HG03097 (cell line): ENCODE results near the gene TAF9B.
"Not testable (repeated sequence)": the region's sequence is repeated elsewhere in the genome, so short reads cannot be mapped to it uniquely, and the experiment has no call there.

Experiments
- ATAC-seq: cut with Tn5 transposase; IDR thresholded peaks from one replicate; pipeline ENCODE4 v1.9.1; 2021; ENCODE audit not compliant: unreplicated experiment, low FRiP score

The TAF9B gene, protein sequence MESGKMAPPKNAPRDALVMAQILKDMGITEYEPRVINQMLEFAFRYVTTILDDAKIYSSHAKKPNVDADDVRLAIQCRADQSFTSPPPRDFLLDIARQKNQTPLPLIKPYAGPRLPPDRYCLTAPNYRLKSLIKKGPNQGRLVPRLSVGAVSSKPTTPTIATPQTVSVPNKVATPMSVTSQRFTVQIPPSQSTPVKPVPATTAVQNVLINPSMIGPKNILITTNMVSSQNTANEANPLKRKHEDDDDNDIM

DNA sequence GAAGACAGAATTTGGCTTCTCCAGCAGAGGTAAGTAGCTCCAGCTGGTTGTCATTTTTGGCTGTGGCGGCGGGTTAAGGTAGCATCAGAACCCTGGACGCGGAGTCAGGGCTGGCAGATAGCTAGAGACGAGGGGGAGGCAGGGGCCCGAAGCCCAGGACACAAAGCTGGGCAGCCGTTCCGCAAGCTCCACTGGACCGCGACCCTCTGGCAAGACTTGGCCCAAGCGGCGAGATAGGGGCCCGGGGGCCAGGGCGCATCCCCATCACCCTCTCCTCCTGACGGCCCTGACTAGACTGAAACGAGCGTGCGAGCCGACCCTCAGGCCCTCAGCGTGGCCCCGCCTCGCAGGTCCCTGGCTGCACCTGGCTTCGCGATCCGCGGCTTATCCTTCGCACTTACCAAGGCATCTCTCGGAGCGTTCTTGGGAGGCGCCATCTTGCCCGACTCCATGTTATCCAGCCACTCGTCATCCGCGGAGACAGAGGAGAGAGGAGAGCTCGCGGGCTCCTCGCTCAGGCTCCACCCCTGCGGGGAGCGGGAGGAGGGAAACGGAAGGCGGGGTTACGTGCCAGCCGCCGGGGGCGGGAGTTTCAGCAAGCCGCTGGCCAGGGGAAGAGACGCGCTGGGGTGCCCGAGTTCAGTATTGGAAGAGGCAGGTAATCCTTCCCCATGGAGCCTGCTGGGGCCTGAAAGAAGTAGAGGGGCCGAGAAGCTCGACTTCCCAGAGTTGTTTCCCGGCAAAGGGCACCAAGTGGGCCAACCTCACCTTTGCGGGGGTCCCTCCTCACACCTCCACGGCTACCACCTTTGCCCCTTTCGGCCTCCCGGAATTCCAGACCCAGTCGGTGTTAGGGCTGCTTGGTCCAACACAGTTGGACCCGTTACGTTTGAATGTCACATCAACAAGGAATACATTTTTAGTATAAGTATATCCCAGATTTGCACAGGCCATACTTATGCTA is at the start of gene TAF9B:
Gene TAF9B, minus strand, starts transcription at position 491 of the 964 bp plus-strand sequence. Its CDS starts 39 bp downstream, at position 452.
- ATAC-seq: peak; percentile 94

DNA sequence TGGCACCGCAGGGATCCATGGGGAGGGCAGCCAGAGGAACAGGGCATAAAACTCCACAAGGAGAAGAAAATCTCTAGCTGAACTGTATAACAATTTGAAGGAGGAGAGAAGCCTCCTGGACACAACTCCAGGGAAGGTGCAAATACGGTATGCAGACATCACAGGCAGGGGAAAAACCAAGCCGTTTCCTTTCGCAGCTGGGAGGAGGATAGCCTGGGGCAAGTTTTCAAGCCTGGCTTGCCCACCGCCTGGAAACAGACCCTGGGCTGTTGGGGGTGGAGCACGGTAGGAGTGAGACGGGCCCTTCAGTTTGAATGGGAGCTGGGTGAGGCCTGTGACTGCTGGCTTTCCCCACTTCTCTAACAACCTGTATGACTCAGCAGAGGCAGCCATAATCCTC is 43.4 kb upstream of the TAF9B start:
- no peak for ATAC-seq

GRCh38 chrX:78181307-78181706 is 41.9 kb upstream of the TAF9B start:
- no peak for ATAC-seq

DNA sequence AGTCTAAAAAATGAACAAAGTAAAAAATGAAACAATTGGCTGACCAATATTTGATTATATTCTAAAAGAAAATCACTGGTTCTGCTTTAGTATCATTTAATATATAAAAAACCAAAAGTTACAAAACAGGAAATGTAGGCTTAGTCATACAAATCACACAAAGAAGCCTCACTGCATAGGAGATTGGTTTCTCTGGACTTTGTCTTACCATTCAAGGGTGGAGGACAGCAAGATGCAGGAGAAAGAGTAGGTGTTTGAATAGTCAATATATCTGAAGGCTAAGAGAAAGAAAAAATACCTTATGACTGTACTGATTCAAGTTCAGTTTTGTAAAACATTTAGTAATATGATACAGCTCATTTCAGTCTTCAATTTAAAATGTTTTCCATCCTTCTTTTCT is 28.6 kb upstream of the TAF9B start:
- no peak for ATAC-seq

DNA sequence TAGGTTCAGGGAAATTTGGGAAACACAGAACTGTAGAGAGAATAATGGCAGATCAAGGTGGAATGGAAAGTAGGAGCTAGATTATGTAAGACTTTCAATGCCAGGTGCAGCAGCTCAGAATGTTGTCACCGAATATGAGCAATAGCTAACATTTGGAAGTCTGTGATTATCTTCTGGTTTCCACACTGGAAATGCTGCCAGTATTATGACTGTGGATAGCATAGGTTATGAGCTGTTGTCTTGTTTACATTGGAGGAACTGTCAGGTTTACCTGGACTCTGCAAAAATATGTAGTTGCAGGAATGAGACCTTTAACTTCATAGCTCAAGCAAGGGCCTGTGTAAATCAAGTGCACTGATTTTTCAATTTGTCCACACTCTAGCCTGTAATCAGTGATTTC is 26.0 kb upstream of the TAF9B start:
- ATAC-seq: no peak

DNA sequence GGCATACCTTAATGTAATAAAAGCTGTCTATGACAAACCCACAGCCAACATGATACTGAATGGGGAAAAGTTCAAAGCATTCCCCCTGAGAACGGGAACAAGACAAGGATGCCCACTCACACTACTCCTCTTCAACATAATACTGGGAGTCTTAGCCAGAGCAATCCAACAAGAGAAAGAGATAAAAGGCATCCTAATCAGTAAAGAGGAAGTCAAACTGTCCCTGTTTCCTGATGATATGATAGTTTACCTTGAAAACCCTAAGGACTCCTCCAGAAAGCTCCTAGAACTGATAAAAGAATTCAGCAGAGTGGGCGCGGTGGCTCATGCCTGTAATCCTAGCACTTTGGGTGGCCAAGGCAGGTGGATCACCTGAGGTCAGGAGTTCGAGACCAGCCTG is 23.7 kb upstream of the TAF9B start:
- ATAC-seq: not testable (repeated sequence)

- ATAC-seq: not testable (repeated sequence)
Observed at GRCh38 chrX:78160711-78161110, 21.3 kb upstream of the TAF9B start.

DNA sequence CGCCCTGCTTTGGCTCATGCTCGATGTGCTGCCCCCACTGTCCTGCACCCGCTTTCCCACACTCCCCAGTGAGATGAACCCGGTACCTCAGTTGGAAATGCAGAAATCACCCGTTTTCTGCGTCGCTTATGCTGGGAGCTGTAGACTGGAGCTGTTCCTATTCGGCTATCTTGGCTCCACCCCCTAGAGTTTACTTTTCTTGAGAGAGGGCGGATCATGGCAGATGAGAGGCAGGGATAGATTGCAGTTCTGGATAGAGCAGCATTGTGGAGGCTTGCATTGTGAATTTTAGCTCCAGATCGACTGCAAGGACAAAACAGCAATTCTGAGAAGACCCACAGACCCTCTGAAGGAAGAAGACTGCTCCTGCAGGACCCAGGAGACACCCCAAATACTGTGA is 18.4 kb upstream of the TAF9B start:
- ATAC-seq: not testable (repeated sequence)

DNA sequence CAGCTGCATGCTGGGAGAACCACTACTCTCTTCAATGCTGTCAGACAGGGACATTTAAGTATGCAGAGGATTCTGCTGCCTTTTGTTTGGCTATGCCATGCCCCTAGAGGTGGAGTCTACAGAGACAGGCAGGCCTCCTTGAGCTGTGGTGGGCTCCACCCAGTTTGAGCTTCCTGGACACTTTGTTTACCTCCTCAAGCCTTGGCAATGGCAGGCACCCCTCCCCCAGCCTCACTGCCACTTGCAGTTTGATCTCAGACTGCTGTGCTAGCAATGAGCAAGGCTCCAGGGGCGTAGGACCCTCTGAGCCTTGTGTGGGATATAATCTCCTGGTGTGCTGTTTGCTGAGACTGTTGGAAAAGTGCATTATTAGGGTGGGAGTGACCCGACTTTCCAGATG is 17.9 kb upstream of the TAF9B start:
- ATAC-seq: not testable (repeated sequence)

- ATAC-seq: not testable (repeated sequence)
Observed at GRCh38 chrX:78147002-78147540, 7.6 kb upstream of the TAF9B start.

DNA sequence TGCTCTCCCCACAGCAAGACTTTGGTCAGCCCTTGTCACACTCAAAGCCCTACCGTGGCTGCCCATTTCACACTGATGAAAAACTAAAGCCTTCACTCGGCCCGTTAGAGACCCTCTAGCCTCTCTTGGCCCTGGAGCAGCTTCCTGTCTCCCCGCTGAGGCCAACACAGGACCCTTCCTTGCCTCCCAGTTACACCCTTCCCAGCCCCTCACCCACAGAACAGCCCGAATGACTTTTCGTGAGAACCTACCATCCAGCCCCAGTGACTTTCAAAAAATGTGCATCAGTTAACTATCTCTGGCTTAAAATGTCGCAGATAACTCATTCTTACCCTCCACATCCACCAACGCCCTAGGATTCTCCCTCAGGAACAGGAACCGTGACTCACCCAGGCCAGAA is 756 bp upstream of the TAF9B start:
- ATAC-seq: no peak

DNA sequence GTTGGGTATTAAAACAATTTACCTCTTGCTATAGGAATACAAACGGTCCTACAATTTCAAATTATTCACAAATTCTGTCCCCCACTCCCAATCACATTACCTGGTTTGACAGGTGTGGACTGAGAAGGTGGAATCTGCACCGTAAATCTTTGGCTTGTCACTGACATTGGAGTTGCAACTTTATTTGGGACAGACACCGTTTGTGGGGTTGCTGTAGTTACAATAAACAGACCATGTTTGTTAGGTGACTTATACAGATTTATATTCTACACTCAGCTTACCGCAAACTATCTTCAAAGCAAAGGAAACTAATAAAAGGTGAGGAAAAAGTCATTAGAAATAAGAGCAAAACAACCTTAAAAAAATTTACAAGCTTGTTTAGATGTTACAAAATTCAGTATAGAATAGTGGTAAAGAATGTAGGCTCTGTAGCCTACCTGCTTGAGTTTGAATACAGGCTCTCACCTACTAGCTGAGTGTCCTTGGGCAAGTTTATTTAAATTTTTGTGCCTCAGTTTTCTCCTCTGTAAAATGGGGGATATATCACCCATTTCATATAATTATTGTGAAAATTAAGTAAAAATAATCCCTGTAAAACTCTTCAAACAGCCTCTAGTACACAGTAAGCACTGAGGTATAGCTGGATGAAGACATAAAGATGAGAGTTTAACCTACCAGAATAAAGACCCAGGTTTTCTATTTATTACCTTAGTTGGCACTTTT is 6.1 kb downstream of the TAF9B start:
- ATAC-seq: no peak

DNA sequence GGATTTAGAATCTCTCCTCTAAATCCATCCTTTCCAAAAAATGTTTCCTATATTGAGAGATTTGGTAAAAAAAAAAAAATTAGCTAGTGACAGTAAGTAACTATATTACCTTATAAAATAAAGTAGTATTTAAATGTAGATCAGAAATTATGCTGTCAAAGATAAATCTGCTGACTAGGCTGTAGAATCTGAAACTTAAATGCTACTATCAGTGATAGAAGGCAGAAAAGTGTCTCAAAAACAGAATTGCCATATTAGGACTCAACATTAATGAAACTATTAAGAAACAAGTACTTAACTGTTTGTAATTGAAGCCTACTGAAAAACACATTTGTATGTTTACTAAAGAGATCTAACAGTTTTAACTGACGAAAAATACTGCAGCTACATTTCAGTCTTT is 8.3 kb downstream of the TAF9B start:
- ATAC-seq: no peak

- ATAC-seq: no peak
Observed at GRCh38 chrX:78130396-78130795, 9.1 kb downstream of the TAF9B start.

GRCh38 chrX:78129714-78130113 is 9.7 kb downstream of the TAF9B start:
- ATAC-seq: no peak

DNA sequence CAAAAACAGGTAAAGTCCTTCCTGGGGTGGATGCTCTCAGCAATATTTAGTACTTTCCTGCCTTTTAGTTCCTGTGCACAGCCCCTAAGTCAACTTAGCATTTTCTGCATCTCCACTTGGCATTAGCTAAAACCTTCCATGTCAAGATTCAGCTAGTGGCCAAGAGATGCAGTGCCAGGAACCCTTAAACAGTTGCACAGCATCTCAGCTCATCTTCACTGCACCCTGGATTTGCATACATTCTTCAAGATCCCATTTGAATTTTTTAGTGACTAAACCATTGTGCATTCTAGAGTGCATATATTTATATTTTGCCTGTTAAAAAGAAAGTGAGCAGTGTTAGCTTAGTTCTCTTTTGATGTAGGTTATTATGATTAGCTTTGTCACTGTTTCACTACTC is 13.7 kb downstream of the TAF9B start:
- not testable (repeated sequence) for ATAC-seq

DNA sequence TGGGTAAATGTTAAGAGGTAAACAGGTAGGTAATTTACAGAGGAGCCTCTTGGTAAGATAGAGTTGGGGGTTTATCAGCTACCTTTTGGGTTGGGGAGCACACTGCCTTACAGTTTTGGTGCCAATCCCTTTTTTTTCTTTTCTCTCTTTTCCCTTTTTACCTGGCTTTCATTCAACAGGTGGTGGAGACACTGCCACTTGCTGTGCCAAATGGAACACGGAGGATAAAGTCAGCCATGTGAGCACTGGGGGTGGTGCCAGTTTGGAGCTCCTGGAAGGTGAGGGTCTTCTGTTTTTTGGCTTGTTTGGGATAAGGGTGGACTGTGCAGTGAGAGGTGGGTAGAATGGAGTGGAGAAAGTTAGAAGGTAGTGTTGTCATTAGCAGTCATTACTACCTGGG is 14.3 kb downstream of the TAF9B start:
- ATAC-seq: no peak

DNA sequence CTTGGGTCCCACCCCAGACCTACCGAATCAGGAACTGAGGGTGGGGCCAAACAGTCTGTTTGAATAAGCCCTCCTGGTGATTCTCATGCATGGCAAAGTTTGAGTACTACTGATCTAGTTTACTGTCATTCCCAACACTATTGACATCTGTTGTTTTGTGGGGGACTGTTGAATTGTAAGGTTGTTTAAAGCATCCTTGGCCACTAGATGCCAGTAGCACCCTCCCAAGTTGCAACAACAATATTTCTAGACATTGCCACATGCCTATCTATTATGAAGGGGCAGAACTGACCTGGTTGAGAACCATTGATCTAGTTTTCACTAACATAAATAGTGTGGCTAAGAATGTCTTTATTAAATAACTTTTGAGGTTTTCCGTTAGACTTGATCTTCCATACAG is 15.1 kb downstream of the TAF9B start:
- ATAC-seq: no peak

GRCh38 chrX:78123190-78123589 is 16.3 kb downstream of the TAF9B start:
- ATAC-seq: no peak

GRCh38 chrX:78119521-78120227 is 19.8 kb downstream of the TAF9B start:
- ATAC-seq: no peak
